HepG2 (cell line): ENCODE results near the gene FAM234A. TPM values are rescaled to one million over a fixed set of nuclear protein-coding genes. Genes with fewer than 3 reads are reported as not detected.
A peak's percentile ranks its signal among the peaks of the same experiment; 100 is the strongest.

Experiments used
- ARNT2 ChIP-seq: sonication (generic); formaldehyde crosslinking; IDR thresholded peaks from 2 replicates; pipeline ENCODE4 v1.8.0; 2022; ENCODE audit warnings: mild to moderate bottlenecking, low read depth, missing genetic modification reagents, moderate library complexity
- CBX2 ChIP-seq, 2 experiments: fragments of 200-600 bp in 1 of 2; sonication (generic); formaldehyde crosslinking in 1 of 2; IDR thresholded peaks; 2 replicates each; pipeline versions ENCODE4 v1.7.0 to v1.8.1; 2018 to 2022; ENCODE audit warnings: low read depth in 2 of 2, low read length in 1 of 2, mild to moderate bottlenecking in 1 of 2, missing genetic modification reagents in 1 of 2
- FOXK1 ChIP-seq: sonication (generic); formaldehyde crosslinking; IDR thresholded peaks from 2 replicates; pipeline ENCODE4 v1.4.0; 2020; ENCODE audit warnings: low read depth, missing genetic modification reagents, borderline replicate concordance
- JARID2 ChIP-seq: sonication (generic); formaldehyde crosslinking; IDR thresholded peaks from 2 replicates; pipeline ENCODE4 v1.8.1; 2023; ENCODE audit warnings: missing genetic modification reagents, inconsistent platforms; ENCODE audit not compliant: insufficient replicate concordance
- JDP2 ChIP-seq: sonication (generic); formaldehyde crosslinking; IDR thresholded peaks from 2 replicates; pipeline ENCODE4 v1.8.1; 2022; ENCODE audit warnings: missing genetic modification reagents, borderline replicate concordance
- MEF2D ChIP-seq: sonication (generic); formaldehyde crosslinking; IDR thresholded peaks from 2 replicates; pipeline ENCODE4 v1.5.1; 2020; ENCODE audit warnings: mild to moderate bottlenecking, missing genetic modification reagents
- NFE2L1 ChIP-seq: sonication (generic); formaldehyde crosslinking; IDR thresholded peaks from 2 replicates; pipeline ENCODE4 v1.4.0; 2020; ENCODE audit warnings: missing genetic modification reagents, mild to moderate bottlenecking, borderline replicate concordance
- SKI ChIP-seq: fragments of 450-650 bp; IDR thresholded peaks from one replicate; pipeline ENCODE4 v1.6.1; 2018; ENCODE audit warnings: mild to moderate bottlenecking; ENCODE audit not compliant: partially characterized antibody
- TBL1XR1 ChIP-seq: fragments of 150-350 bp; IDR thresholded peaks from 2 replicates; pipeline ENCODE4 v1.6.1; 2014; ENCODE audit warnings: borderline replicate concordance, low read length; ENCODE audit not compliant: partially characterized antibody
- ZKSCAN5 ChIP-seq: sonication (generic); formaldehyde crosslinking; IDR thresholded peaks from 2 replicates; pipeline ENCODE4 v1.5.1; 2020; ENCODE audit warnings: mild to moderate bottlenecking, missing genetic modification reagents
- ZNF263 ChIP-seq: sonication (generic); formaldehyde crosslinking; IDR thresholded peaks from 2 replicates; pipeline ENCODE4 v1.4.0; 2020; ENCODE audit warnings: missing genetic modification reagents
- ZNF292 ChIP-seq: sonication (generic); formaldehyde crosslinking; IDR thresholded peaks from 2 replicates; pipeline ENCODE4 v1.8.1; 2022; ENCODE audit warnings: mild to moderate bottlenecking, low read depth, missing genetic modification reagents, borderline replicate concordance
- ZNF556 ChIP-seq: sonication (generic); formaldehyde crosslinking; IDR thresholded peaks from 2 replicates; pipeline ENCODE4 v1.4.0; 2020; ENCODE audit warnings: mild to moderate bottlenecking, missing genetic modification reagents, borderline replicate concordance
- ZSCAN20 ChIP-seq: sonication (generic); formaldehyde crosslinking; IDR thresholded peaks from 2 replicates; pipeline ENCODE4 v1.4.0; 2020; ENCODE audit warnings: missing genetic modification reagents, mild to moderate bottlenecking, borderline replicate concordance
- polyA plus RNA-seq, 8 experiments: library from polyadenylated mRNA; depleted of rRNA in 3 of 8; stranded (reverse) in 7 of 8; unstranded in 1 of 8; fragments of >200 nt; fragmentation: Illumina TruSeq in 4 of 8; extraction: Trizol in 4 of 8; gene quantifications; 2 replicates each; pipeline versions ENCODE4 v1.2.1 to v1.2.3, GENCODE V29; 2011 to 2016; ENCODE audit warnings: low read depth in 4 of 8, missing spikeins in 1 of 8, mixed read lengths in 1 of 8; ENCODE audit not compliant: insufficient read depth in 1 of 8
- total RNA-seq, 5 experiments: library from RNA; depleted of rRNA; stranded (reverse); fragments of >200 nt; fragmentation: Illumina TruSeq; extraction: Trizol; gene quantifications; 2 replicates each; pipeline ENCODE4 v1.2.3, GENCODE V29; 2016; ENCODE audit warnings: low read depth in 1 of 5
- TF ChIP-seq, protein P1 (sequence below): sonication (generic); formaldehyde crosslinking; IDR thresholded peaks from 2 replicates; pipeline ENCODE4 v1.4.0; 2020; ENCODE audit warnings: missing genetic modification reagents
- TF ChIP-seq, protein P2 (sequence below): sonication (generic); formaldehyde crosslinking; IDR thresholded peaks from 2 replicates; pipeline ENCODE4 v1.4.0; 2020; ENCODE audit warnings: missing genetic modification reagents
- TF ChIP-seq, protein P3 (sequence below): sonication (generic); formaldehyde crosslinking; IDR thresholded peaks from 2 replicates; pipeline ENCODE4 v1.5.1; 2020; ENCODE audit warnings: missing genetic modification reagents, mild to moderate bottlenecking, borderline replicate concordance
- TF ChIP-seq, protein P4 (sequence below): sonication (generic); formaldehyde crosslinking; IDR thresholded peaks from 2 replicates; pipeline ENCODE4 v1.5.0; 2020; ENCODE audit warnings: missing genetic modification reagents
- TF ChIP-seq, protein P5 (sequence below): IDR thresholded peaks from 2 replicates; pipeline ENCODE4 v1.6.1; 2016; ENCODE audit warnings: control low read depth

FAM234A gene
- total and polyA plus RNA-seq, 2 of the 13 experiments (the other 11 are each of a cell fraction or from before 2014, with no cell fraction given): 29.2 to 34.4 TPM

DNA sequence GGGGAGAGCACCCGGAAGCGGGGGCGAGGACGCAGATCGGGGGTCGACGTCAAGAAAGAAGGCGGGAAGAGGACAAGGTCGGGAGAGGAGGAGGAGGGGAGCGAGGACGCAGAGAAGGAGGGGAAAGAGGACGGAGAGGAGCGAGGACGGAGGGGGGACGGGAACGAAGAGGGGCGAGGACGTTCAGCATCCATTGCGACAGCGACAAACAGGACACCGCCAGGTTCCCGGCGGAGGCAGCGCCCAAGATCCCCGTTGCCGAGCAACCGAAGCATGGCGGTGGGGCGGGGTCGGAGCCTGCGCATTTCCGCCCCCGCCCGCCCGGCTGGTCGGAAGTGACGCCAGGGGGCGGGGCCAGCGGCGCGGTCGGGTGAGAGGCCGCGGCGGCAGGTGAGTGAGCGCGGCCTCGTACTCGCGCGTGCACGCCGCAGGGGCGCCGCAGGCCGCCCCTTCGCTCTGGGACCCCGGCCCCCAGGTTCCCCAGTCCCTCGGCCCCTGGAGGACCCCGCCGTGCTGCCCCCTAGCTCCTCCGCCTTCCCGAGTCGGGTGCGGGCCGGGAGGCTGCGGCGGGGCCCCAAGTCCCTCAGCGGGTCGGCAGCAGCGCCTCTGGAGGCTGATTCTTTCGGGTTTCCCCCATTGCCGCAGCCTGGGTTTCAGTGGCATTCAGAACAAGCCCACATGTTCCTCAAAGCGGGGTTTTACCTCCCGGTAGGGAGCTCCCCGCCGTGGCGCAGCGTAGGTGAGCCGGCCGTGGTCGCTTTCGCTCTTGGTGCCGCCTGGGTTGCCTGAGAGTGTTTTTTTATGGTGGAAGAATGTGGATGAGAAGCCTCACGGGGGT lies at the start of gene FAM234A (continued):
- TF ChIP-seq, protein P1, sequence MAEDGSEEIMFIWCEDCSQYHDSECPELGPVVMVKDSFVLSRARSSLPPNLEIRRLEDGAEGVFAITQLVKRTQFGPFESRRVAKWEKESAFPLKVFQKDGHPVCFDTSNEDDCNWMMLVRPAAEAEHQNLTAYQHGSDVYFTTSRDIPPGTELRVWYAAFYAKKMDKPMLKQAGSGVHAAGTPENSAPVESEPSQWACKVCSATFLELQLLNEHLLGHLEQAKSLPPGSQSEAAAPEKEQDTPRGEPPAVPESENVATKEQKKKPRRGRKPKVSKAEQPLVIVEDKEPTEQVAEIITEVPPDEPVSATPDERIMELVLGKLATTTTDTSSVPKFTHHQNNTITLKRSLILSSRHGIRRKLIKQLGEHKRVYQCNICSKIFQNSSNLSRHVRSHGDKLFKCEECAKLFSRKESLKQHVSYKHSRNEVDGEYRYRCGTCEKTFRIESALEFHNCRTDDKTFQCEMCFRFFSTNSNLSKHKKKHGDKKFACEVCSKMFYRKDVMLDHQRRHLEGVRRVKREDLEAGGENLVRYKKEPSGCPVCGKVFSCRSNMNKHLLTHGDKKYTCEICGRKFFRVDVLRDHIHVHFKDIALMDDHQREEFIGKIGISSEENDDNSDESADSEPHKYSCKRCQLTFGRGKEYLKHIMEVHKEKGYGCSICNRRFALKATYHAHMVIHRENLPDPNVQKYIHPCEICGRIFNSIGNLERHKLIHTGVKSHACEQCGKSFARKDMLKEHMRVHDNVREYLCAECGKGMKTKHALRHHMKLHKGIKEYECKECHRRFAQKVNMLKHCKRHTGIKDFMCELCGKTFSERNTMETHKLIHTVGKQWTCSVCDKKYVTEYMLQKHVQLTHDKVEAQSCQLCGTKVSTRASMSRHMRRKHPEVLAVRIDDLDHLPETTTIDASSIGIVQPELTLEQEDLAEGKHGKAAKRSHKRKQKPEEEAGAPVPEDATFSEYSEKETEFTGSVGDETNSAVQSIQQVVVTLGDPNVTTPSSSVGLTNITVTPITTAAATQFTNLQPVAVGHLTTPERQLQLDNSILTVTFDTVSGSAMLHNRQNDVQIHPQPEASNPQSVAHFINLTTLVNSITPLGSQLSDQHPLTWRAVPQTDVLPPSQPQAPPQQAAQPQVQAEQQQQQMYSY (CRISPR knock-in tag): no peak
- TF ChIP-seq MEF2D (CRISPR knock-in tag) (peak; percentile 20; the same call in 1 of the 2 replicates), ZNF263 (peak; percentile 91), TBL1XR1 (no peak), JARID2 (CRISPR knock-in tag) (no peak), ZSCAN20 (CRISPR knock-in tag) (0 out of 2 replicates have a peak, but pooled peaks have one; percentile 71), ZNF556 (CRISPR knock-in tag) (0 out of 2 replicates have a peak, but pooled peaks have one; percentile 62), ZKSCAN5 (CRISPR knock-in tag) (no peak), ZNF292 (CRISPR knock-in tag) (no peak), NFE2L1 (no peak), ARNT2 (CRISPR knock-in tag) (no peak), SKI (no peak), FOXK1 (CRISPR knock-in tag) (no peak), JDP2 (CRISPR knock-in tag) (no peak), CBX2 (IDR thresholded peaks at IDR 0.05; ENCODE audit: low read depth, low read length) (no peak), CBX2 (CRISPR knock-in tag; IDR thresholded peaks at IDR 0.05; ENCODE audit: low read depth) (no peak)
- TF ChIP-seq, protein P2, sequence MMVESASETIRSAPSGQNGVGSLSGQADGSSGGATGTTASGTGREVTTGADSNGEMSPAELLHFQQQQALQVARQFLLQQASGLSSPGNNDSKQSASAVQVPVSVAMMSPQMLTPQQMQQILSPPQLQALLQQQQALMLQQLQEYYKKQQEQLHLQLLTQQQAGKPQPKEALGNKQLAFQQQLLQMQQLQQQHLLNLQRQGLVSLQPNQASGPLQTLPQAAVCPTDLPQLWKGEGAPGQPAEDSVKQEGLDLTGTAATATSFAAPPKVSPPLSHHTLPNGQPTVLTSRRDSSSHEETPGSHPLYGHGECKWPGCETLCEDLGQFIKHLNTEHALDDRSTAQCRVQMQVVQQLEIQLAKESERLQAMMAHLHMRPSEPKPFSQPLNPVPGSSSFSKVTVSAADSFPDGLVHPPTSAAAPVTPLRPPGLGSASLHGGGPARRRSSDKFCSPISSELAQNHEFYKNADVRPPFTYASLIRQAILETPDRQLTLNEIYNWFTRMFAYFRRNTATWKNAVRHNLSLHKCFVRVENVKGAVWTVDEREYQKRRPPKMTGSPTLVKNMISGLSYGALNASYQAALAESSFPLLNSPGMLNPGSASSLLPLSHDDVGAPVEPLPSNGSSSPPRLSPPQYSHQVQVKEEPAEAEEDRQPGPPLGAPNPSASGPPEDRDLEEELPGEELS (CRISPR knock-in tag): peak; percentile 41; the same call in 1 of the 2 replicates
- TF ChIP-seq, protein P3, sequence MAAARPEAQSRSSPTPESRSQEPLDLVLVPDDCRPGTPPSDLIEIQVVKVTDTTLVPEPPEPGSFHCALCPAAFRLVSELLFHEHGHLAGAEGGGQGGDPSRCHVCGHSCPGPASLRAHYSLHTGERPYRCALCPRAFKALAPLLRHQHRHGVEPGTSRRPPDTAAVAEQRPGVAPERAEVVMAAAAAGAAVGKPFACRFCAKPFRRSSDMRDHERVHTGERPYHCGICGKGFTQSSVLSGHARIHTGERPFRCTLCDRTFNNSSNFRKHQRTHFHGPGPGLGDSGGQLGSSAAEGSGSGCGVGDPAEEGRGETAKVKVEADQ (CRISPR knock-in tag): no peak
- TF ChIP-seq, protein P4, sequence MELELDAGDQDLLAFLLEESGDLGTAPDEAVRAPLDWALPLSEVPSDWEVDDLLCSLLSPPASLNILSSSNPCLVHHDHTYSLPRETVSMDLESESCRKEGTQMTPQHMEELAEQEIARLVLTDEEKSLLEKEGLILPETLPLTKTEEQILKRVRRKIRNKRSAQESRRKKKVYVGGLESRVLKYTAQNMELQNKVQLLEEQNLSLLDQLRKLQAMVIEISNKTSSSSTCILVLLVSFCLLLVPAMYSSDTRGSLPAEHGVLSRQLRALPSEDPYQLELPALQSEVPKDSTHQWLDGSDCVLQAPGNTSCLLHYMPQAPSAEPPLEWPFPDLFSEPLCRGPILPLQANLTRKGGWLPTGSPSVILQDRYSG (CRISPR knock-in tag): no peak
- TF ChIP-seq, protein P5, sequence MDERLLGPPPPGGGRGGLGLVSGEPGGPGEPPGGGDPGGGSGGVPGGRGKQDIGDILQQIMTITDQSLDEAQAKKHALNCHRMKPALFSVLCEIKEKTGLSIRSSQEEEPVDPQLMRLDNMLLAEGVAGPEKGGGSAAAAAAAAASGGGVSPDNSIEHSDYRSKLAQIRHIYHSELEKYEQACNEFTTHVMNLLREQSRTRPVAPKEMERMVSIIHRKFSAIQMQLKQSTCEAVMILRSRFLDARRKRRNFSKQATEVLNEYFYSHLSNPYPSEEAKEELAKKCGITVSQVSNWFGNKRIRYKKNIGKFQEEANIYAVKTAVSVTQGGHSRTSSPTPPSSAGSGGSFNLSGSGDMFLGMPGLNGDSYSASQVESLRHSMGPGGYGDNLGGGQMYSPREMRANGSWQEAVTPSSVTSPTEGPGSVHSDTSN (CRISPR knock-in tag): no peak
